Thoracic aorta (tissue), 2 donors: ENCODE results near the gene STS. TPM values are rescaled to one million over a fixed set of nuclear protein-coding genes. Genes with fewer than 3 reads are reported as not detected.

ENCODE experiments used
- ATAC-seq: fragments of 150-250 bp; one replicate; pipeline ENCODE4 v1.8.0; 2017; ENCODE audit warnings: low read depth; ENCODE audit not compliant: insufficient number of reproducible peaks, low FRiP score
- DNase-seq: peaks from one replicate; pipeline ENCODE4 v3.0.0-alpha.2; 2020; ENCODE audit warnings: low spot score
- H3K27ac ChIP-seq, 2 donors: fragments of 200-600 bp; sonication (generic); 1 replicate in 1 of 2; 2 replicates in 1 of 2; pipeline ENCODE4 v1.5.1; 2016; ENCODE audit warnings: mild to moderate bottlenecking in 2 of 2, moderate library complexity in 2 of 2
- H3K27me3 ChIP-seq: fragments of 200-600 bp; sonication (generic); replicated peaks from 2 replicates; pipeline ENCODE4 v1.6.0; 2016; ENCODE audit warnings: mild to moderate bottlenecking; ENCODE audit not compliant: insufficient read depth
- H3K36me3 ChIP-seq: fragments of 200-600 bp; sonication (generic); one replicate; pipeline ENCODE4 v1.5.1; 2016
- H3K4me1 ChIP-seq, 2 donors: fragments of 200-600 bp; sonication (generic); 1 replicate in 1 of 2; 2 replicates in 1 of 2; pipeline versions ENCODE4 v1.5.1 to v1.6.0; 2016; ENCODE audit warnings: low read depth in 2 of 2, mild to moderate bottlenecking in 1 of 2; ENCODE audit not compliant: control insufficient read depth in 1 of 2
- H3K4me3 ChIP-seq: fragments of 200-600 bp; sonication (generic); 2 replicates; pipeline ENCODE4 v1.5.1; 2016; ENCODE audit warnings: mild to moderate bottlenecking
- H3K9me3 ChIP-seq: fragments of 200-600 bp; sonication (generic); 2 replicates; pipeline ENCODE4 v1.5.1; 2016
- CTCF ChIP-seq: fragments of 200-600 bp; sonication (generic); IDR thresholded peaks from one replicate; pipeline ENCODE4 v1.5.1; 2019; ENCODE audit warnings: antibody characterized with exemption
- total RNA-seq, 2 donors: library from RNA; depleted of rRNA; stranded (reverse); fragments of >200 nt; gene quantifications; one replicate each; pipeline versions ENCODE4 v1.1.0 to v1.2.3, GENCODE V29; 2016

The STS gene
- total RNA-seq, 2 donors from 2014 or later = 7.8 to 8.5 TPM

GRCh38 chrX:7155163-7155562 is 7.7 kb downstream of the STS start:
- H3K27ac ChIP-seq = no peak overlapping the region
- ATAC-seq (no peak), DNase-seq (no peak)
- no peaks in the 10 kb centered on the region for H3K27me3 ChIP-seq
- H3K9me3 ChIP-seq = no peaks in the 10 kb centered on the region
- no peak for TF ChIP-seq CTCF
- H3K4me3 ChIP-seq = no peak overlapping the region
- H3K36me3 ChIP-seq = no peaks in the 10 kb centered on the region
- no peaks in the 10 kb centered on the region for H3K4me1 ChIP-seq

- Histone ChIP-seq H3K9me3 (no peaks in the 10 kb centered on the region), H3K27ac (no peak overlapping the region), H3K27me3 (no peaks in the 10 kb centered on the region), H3K4me3 (no peak overlapping the region), H3K4me1 (no peaks in the 10 kb centered on the region), H3K36me3 (no peaks in the 10 kb centered on the region)
- no peak for TF ChIP-seq CTCF
- ATAC-seq = no peak
- no peak for DNase-seq
Observed at GRCh38 chrX:7156879-7157278, 9.4 kb downstream of the STS start.

GRCh38 chrX:7158468-7158990 is 11.0 kb downstream of the STS start:
- Histone ChIP-seq H3K36me3 (no peaks in the 10 kb centered on the region), H3K27ac (no peak overlapping the region)
- no peak for ATAC-seq

GRCh38 chrX:7159149-7159861 is 11.8 kb downstream of the STS start:
- Histone ChIP-seq H3K36me3 (no peaks in the 10 kb centered on the region), H3K27me3 (no peaks in the 10 kb centered on the region), H3K9me3 (no peaks in the 10 kb centered on the region), H3K4me3 (no peak overlapping the region), H3K27ac (no peak overlapping the region), H3K4me1 (peaks cover 0 to 7% of the 10 kb centered on the region in 2 donors)
- no peak for TF ChIP-seq CTCF
- DNase-seq (no peak), ATAC-seq (no peak)

More at GRCh38 chrX:7158468-7158990, 11.0 kb downstream of the STS start:
- H3K4me3 ChIP-seq = no peak overlapping the region
- H3K27me3 ChIP-seq = no peaks in the 10 kb centered on the region
- no peaks in the 10 kb centered on the region for H3K9me3 ChIP-seq
- no peak for TF ChIP-seq CTCF
- H3K4me1 ChIP-seq = peaks cover 0 to 6% of the 10 kb centered on the region in 2 donors
- DNase-seq = no peak

GRCh38 chrX:7163146-7163677 is 15.7 kb downstream of the STS start:
- Histone ChIP-seq H3K9me3 (no peaks in the 10 kb centered on the region), H3K36me3 (no peaks in the 10 kb centered on the region), H3K27me3 (no peaks in the 10 kb centered on the region), H3K4me1 (peaks cover 0 to 7% of the 10 kb centered on the region in 2 donors), H3K4me3 (no peak overlapping the region), H3K27ac (no peak overlapping the region)
- TF ChIP-seq CTCF = no peak
- ATAC-seq = no peak
- no peak for DNase-seq
